Measurements from ENCODE around the gene TBCB. TPM values are rescaled to one million over a fixed set of nuclear protein-coding genes. Genes with fewer than 3 reads are reported as not detected.
"Not testable (repeated sequence)": the region's sequence is repeated elsewhere in the genome, so short reads cannot be mapped to it uniquely, and the experiment has no call there.

The TBCB gene
- total RNA-seq, 1 donor from 2014 or later = 117 TPM

DNA sequence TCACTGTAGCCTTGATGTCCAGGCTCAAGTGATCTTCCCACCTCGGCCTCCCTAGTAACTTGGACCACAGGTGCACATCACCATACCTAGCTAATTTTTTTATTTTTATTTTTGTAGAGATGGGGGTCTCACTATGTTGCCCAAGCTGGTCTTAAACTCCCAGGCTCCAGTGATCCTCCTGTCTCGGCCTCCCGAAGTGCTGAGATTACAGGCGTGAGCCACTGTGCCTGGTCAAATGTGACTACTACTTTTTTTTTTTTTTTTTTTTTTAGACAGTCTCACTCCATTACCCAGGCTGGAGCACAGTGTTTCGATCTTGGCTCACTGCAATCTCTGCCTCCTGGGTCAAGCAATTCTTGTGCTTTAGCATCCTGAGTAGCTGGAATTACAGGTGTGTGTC is 57.6 kb downstream of the TBCB start:
- no peak for DNase-seq (ENCODE audit: low spot score)

DNA sequence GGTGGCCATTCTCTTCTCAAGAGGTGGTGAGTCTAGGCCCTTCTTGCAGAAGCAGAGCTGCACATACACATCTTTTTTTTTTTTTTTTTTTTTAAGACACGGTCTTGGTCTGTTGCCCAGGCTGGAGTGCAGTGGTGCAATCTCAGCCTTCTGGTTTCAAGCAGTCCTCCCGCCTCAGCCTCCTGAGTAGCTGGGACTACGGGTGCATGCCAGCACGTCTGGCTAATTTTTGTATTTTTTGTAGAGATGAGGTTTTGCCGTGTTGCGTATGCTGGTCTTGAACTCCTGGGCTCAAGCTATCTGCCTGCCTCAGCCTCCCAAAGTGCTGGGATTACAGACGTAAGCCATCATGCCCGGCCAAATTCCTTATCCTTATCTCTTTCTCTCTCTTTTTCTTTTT is 58.6 kb downstream of the TBCB start:
- not testable (repeated sequence) for DNase-seq (ENCODE audit: low spot score)

Other genes with a start within 250 kb of the TBCB start
- gene APLP1, start 246.9 kb upstream of the TBCB start, total RNA-seq = 6.2 TPM
- gene NFKBID, start 214.9 kb upstream of the TBCB start, total RNA-seq = 14.1 TPM
- gene HCST, start 212.9 kb upstream of the TBCB start, total RNA-seq = 6.8 TPM
- gene TYROBP, start 207.2 kb upstream of the TBCB start, total RNA-seq = 18.7 TPM
- 9.6 TPM for gene LRFN3, start 179.1 kb upstream of the TBCB start, total RNA-seq
- 13.8 TPM for gene SDHAF1, start 120.3 kb upstream of the TBCB start, total RNA-seq
- gene SYNE4, start 106.7 kb upstream of the TBCB start, total RNA-seq = 4.1 TPM
- 23.8 TPM for gene ALKBH6, start 101.3 kb upstream of the TBCB start, total RNA-seq
- 14.9 TPM for gene CLIP3, start 82.6 kb upstream of the TBCB start, total RNA-seq
- gene THAP8, start 61.2 kb upstream of the TBCB start, total RNA-seq = 3.8 TPM
- gene WDR62, start 60.6 kb upstream of the TBCB start, total RNA-seq = 1.6 TPM
- gene OVOL3, start 4.3 kb upstream of the TBCB start, total RNA-seq = not detected
- gene POLR2I, start 593 bp upstream of the TBCB start, total RNA-seq = 49.6 TPM
- 649 TPM for gene CAPNS1, start 24.6 kb downstream of the TBCB start, total RNA-seq
- gene COX7A1, start 37.0 kb downstream of the TBCB start, total RNA-seq = 66.7 TPM
- gene ZNF565, start 99.2 kb downstream of the TBCB start, total RNA-seq = 7.5 TPM
- gene ZNF146, start 99.6 kb downstream of the TBCB start, total RNA-seq = 70.3 TPM

Measured in ureter (tissue), 1 donor.